HG03175 (cell line): ENCODE results near the gene TSPAN3.

Experiments
- ATAC-seq: cut with Tn5 transposase; IDR thresholded peaks from one replicate; pipeline ENCODE4 v1.9.1; 2021; ENCODE audit warnings: mild to moderate bottlenecking, moderate library complexity; ENCODE audit not compliant: unreplicated experiment

TSPAN3 gene

GRCh38 chr15:77070495-77071304 lies at the start of gene TSPAN3:
TSS of gene TSPAN3 (minus strand) at chr15:77071109. CDS start at chr15:77070954, 155 bp downstream.
- peak; percentile 92 for ATAC-seq

GRCh38 chr15:77120576-77120975 lies 49.7 kb upstream of the TSPAN3 start:
- ATAC-seq: no peak

GRCh38 chr15:77119446-77119845 lies 48.5 kb upstream of the TSPAN3 start:
- no peak for ATAC-seq

- no peak for ATAC-seq
Observed at GRCh38 chr15:77118882-77119321, 48.0 kb upstream of the TSPAN3 start.

GRCh38 chr15:77115179-77115578 lies 44.3 kb upstream of the TSPAN3 start:
- no peak for ATAC-seq

GRCh38 chr15:77112838-77113504 lies 42.1 kb upstream of the TSPAN3 start:
- no peak for ATAC-seq

GRCh38 chr15:77111789-77112188 lies 40.9 kb upstream of the TSPAN3 start:
- ATAC-seq: no peak

GRCh38 chr15:77107531-77108355 lies 36.8 kb upstream of the TSPAN3 start:
- no peak for ATAC-seq

- ATAC-seq: no peak
Observed at GRCh38 chr15:77107068-77107467, 36.2 kb upstream of the TSPAN3 start.

GRCh38 chr15:77104155-77104554 lies 33.2 kb upstream of the TSPAN3 start:
- no peak for ATAC-seq

- no peak for ATAC-seq
Observed at GRCh38 chr15:77099741-77100463, 29.0 kb upstream of the TSPAN3 start.

GRCh38 chr15:77098572-77098971 lies 27.7 kb upstream of the TSPAN3 start:
- ATAC-seq: no peak

- no peak for ATAC-seq
Observed at GRCh38 chr15:77097921-77098320, 27.0 kb upstream of the TSPAN3 start.

- no peak for ATAC-seq
Observed at GRCh38 chr15:77097248-77097721, 26.4 kb upstream of the TSPAN3 start.

- no peak for ATAC-seq
Observed at GRCh38 chr15:77096541-77096940, 25.6 kb upstream of the TSPAN3 start.

GRCh38 chr15:77096138-77096537 lies 25.2 kb upstream of the TSPAN3 start:
- ATAC-seq: no peak

- ATAC-seq: no peak
Observed at GRCh38 chr15:77094397-77095030, 23.6 kb upstream of the TSPAN3 start.

GRCh38 chr15:77093436-77093835 lies 22.5 kb upstream of the TSPAN3 start:
- ATAC-seq: no peak

- no peak for ATAC-seq
Observed at GRCh38 chr15:77091097-77091496, 20.2 kb upstream of the TSPAN3 start.

GRCh38 chr15:77087213-77087612 lies 16.3 kb upstream of the TSPAN3 start:
- ATAC-seq: no peak
